HG03159 (cell line): ENCODE data around the gene FKTN.

Experiments used
- ATAC-seq: cut with Tn5 transposase; IDR thresholded peaks from one replicate; pipeline ENCODE4 v1.9.1; 2021; ENCODE audit warnings: mild to moderate bottlenecking, moderate library complexity; ENCODE audit not compliant: unreplicated experiment

FKTN gene

DNA sequence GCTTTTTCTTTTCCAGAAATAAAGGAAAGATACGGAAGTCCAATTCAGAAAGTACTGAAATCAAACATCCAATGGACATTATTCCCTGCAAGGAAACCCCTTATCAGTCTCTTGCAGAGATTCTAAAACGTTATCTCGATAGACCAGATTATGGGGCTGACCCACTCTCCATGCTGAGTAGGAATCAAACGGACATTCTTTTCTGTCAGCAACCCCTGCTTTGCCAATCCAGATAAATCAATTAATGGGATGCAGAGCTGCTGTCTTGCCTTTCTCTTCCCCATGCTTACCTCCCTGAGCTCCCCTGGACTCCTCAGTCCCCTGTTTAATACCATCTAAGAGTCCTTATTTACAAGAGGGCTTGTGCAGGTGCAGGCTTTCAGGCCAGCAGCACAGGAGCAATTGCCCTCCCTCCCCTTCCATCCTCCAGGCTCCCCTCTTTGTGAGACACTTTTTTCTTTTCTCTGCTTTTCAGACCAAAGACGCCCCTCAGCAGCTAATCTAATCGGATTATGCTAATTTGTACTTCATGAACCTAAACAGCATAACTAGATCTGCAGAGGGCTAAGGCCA is 118.5 kb downstream of the FKTN start:
- no peak for ATAC-seq

DNA sequence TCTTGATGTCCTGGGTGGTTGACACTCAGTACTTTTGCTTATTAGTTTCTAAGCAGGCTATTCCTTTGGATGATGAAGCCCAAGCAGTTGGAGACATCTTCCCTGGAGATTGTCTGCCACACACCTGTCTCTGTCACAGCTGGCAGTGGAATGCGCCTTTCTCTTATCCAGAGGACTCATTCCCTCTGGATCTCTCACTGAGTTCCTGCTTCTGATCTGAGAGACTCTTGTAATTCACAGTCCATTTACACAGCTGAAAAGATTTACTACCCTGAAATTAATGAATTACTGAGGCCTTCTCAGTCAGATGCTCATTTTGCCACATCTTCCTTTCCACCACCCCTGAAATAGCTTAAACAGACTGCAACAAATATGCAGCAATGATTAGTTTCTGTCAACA is 120.2 kb downstream of the FKTN start:
- no peak for ATAC-seq

DNA sequence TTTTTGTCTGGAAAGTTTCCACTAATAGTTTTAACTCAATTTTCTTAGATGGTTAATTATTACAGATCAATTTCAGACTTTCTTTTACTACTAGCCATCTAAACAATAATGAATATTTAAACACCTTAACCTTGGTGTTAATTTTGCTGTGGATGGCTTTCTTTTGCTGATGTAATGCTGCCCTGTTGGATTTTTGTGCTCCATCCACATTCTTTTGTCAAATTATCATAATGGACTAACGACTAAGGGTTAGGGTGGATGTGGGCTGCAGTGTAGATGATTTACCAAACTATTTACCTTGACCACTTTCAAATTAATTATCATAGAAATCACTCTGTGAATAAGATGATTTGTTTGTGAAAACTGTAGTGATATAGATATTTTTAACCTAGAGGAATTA is 120.8 kb downstream of the FKTN start:
- no peak for ATAC-seq

DNA sequence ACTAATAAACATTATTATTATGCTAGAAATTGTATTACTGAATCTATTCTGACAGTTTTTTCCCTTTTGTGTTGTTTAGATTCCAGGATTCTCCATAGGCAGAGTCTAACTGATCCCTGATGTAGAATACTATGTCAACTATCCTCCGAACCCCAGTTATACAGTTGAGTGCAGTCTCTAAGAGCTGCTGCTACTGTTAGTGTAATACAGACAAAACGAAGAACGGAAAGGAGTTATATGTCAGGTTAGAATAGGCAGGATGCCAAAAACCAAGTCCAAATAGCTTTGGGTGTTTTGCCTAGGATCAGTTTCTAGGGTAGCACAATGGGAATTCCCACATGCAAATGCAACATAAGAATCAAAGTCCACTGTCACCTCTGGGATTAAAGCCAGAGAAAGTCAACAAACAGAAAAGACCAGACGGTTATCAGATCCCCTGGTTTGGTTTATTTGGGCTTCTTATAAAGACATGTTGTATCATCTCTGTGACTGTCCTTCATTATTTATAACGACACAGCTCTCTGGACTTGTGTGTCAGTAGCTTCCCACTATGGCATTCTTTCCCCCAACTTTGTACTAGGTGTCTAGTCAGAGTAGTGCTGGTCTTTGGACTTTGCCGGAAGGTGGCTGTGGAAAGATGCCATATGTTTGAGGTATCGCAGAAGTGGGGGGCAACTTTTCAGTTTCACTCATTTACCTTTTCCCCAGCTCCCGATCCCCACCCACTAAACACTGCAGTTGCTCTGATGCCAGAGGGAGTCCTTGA is 121.5 kb downstream of the FKTN start:
- no peak for ATAC-seq

DNA sequence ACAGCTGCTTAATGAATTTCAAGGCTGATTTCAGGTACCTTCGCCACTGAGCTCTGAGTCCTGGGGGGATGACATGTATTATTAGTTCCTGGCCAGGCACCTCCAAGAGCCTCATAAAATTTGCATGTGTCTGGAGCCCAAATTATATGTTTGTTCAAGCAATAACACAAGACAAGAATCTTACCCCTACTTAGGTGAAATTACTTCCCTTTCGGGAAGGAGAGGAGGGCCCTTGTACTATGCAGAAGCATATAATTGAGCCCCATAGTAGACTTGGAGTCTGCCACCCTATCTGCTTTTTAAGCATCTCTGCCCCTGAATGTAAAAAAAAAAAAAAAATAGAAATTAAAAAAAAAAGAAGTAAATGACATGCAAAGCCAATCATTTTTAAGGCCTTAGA is 123.4 kb downstream of the FKTN start:
- no peak for ATAC-seq

DNA sequence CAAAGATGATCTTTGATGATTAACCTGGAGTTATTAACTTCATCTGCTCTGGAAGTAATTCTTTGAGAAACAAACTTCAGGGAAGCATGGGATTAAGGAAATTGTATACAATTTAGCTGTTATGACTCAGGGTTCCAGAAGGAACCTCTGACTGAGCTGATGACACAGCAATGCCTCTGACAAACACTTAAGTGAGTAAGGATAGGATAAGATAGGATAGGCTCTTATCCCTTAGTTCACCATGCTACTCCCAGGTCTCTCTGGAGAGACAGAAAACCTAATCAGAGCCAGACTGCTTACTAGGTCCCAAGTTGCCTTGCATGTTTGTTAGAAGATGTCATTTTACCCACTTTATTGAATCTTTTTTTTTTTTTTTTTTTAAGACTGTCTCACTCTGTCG is 123.8 kb downstream of the FKTN start:
- no peak for ATAC-seq

DNA sequence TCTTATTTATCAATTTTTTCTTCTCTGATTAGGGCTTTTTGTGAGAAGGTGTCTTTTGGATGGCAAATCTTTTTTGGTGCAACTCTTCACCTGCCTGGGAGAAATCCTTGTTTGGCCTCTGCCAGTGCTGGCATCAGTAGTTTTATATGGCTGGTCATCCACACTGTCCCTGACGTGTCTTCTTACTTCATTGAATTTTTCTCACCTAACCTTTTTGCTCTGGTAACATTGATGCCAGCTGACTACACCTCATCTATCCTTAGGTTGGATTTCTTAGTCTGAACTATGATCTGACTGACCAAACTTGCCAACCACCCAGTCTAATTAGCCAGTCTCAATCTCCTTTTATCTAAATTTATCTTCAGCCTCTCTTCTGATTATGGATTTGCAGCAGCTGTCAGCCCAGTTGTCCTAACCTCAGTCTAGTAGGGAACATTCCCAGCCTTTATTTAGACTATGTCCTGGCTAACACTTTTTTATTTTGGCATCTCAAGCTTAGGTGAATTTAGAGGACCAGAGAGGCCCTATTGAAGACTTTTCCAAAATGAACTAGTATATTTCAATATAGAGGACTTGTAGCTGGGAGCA is 125.9 kb downstream of the FKTN start:
- no peak for ATAC-seq

DNA sequence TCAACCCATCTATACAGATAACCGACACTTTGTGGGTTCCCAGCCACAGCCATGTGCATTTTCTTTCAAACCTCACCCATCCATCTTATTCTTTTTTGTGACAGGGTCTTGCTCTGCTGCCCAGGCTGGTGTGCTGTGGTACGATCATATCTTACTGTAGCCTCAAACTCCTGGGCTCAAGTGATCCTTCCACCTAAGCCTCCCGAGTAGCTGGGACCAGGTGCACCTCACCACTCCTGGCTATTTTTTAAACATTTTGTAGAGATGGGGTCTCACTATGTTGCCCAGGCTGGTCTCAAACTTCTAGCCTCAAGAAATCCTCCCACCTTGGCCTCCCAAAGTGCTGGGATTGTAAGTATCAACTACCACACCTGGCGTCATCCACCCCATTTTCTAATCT is 129.0 kb downstream of the FKTN start:
- no peak for ATAC-seq
